ENCODE data around the gene SELENOO.

Gene SELENOO

GRCh38 chr22:50257041-50257440, 56.2 kb downstream of the SELENOO start:
- DNase-seq: no peak

- DNase-seq: no peak
Measured at GRCh38 chr22:50257451-50258360, 56.9 kb downstream of the SELENOO start.

- DNase-seq: no peak
Measured at GRCh38 chr22:50258361-50259292, 57.8 kb downstream of the SELENOO start.

GRCh38 chr22:50259302-50259701, 58.5 kb downstream of the SELENOO start:
- DNase-seq: no peak

DNA sequence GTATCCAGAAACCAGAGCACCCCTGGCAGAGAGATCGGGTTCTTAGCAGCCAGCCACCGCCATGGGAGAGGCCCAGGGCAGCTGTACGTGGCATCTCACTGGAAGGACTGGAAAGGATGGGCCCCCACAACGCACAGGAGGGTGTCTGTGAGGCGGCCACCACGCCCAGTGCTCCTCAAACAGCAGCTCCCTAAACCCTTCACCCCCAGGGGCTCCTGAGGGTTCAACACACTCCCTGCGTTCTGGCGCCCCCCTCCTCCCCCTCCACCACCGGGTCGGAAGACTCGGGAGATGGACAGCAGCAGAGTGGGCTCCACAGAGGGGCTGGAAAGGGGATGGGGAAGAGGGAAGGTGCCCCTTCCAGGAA, 59.6 kb downstream of the SELENOO start:
- no peak for DNase-seq

- no peak for DNase-seq
Measured at GRCh38 chr22:50260801-50261614, 60.2 kb downstream of the SELENOO start.

DNA sequence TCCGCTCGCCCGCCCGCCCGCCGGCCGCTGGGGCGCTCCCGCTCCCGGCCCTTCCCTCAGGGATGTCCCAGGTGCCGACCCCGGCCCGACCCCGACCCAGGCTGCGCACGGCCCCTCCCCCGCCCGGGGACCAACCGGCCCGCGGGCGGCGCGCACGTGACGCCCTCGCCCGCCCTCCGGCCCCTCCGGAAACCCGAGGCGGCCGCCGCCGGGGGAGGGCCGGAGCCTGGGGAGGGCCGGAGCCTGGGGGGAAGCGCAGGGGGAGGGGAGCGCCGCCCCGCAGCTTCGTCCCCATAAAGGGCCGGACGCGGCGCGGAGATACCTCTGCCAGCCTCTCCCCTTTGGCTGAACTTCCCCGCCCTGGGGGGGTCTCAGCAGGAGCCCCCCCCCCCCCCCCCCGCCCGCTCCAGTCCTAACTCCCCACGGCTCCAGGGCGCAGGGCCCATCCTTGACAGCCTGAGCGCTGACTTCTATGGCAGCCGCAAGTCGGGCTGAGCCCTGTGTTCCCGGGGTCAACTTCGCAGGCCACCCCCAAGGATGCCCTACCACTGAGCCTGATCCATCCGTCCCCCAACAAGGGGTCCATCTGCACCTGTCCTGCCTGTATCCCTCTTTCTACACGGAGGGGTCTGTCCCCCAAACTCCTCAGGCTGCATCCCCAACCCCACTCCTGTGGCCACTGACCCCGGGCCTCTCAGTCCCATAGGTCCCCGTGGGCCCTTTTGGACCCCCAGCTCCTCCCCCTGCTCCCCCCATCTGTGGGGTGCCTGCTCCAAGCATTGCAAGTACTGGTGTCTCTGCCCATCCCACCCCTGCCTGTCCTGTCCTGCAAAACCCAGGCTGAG, 61.0 kb downstream of the SELENOO start, which contains the start of gene MAPK12:
MAPK12 (minus strand) TSS at position 69 of the 845 bp plus-strand sequence. CDS start 174 bp downstream, outside the sequence.
- DNase-seq: no peak

DNA sequence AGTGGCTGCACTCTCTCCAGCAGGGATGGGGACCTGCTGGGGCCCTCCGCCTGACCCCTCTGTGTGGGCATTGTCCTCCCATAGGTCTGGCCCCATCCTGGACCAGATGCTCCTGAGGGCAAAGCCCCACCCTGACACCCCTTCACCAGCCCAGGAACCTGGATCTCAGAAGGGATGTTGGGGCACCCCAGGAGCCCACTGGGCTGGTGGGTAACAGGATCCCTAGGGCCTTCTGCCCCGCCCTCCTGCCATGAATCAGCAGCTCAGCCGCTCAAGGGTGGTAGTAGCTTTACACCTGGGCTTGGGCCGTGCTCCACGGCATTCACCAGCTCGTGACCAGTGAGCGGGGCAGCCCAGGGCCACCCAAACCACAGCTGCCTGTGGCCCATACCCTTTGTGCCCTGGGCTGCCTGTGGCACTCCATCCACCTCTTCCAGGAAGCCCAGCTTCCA, 61.7 kb downstream of the SELENOO start:
- no peak for DNase-seq

DNA sequence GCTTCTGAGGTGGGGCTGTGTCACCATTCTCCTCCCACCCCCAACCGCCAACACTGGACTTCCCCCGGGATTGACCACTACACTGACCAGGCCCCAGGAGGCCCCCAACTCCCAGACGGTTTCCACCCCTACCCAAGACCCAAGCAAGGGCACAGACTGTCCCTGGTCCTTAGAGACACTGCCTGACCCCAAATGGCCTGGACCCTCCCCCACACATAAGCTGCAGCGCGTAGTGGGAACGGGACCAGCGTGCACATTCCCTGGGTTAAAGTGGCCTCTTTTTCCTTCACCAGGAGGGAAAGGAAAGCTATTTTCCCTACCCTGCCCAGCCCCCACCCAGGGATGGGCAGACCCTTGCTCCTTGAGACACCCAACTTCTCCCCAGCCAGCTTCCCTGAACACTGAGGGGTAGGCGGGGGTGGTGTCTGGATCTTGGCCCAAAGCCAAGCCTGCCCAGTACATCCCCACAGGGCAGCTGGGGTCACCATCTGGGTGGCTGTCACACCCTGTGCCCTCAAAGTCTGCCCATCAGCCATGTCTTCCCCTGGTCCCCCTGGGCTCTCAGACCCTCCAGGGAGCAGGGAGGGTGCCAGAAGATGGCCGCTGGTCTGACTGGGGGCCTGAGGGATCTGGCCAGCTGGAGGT, 62.3 kb downstream of the SELENOO start:
- DNase-seq: no peak

DNA sequence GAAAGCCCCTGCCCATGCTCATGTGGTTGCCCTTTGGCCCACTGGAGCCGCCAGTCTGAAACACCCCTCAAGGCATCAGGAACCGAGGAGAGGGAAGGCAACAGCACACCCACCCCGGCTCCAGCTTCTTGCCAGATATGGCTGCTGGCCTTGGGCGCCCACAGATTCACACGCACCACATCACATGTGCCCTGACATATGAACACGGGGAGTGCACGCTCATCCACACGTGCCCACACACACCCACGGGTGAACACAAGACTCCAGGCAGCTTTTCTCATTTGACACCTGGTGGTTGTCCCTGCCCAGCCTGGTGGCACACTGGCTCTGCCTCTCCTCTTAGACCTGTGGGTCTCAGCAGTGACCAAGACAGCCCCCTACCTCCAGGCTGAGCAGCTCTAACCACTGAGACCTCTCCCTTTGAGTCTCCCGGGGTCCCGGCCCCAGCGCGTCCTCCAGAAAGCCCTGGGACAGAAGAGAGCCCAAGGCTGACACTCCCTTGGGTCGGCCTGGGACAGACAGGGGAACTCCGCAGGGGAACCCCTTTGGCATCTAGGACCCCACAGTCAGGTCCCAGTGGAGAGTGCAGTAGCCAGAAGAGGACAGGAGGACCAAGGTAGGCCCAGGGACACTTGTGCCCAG, 63.4 kb downstream of the SELENOO start:
- no peak for DNase-seq

DNA sequence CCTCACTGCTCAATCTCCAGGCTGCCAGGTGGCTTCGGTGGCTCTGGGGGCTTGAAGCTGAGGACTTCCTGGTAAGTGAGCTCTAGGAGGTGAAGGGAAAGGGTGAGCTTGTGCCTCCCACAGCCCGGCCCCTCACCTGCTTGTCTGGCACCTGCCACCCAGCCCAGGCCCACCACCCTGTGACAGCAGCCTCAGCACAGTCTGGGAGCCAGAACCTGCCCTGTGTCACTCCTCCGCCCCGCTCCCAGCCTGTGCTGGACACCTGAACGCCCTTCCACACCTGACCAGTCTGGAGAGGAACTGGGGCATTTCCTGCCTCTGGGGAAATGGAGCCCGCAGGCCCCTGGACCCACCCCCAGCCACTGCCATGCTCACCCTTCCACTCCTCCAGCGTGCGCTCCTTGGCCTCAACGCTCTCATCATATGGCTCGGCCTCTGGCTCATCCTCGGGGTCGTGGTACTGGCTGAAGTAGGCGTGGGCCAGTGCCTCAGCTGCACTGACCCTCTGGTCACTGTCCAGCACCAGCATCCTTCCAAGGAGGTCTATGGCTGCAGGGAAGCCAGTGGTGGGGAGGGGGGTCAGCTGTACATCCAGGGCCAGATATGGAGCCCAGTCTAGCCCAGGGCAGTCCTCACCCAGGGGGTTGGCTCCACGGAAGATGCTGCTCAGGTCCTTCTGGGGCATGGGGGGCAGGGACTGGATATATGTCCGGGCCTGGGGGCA, 64.3 kb downstream of the SELENOO start:
- no peak for DNase-seq

- no peak for DNase-seq
Measured at GRCh38 chr22:50266994-50267393, 66.2 kb downstream of the SELENOO start.

Data from DMS79 (cell line).